HG02571 (cell line): ENCODE results near the gene DNAJA3.

Experiments used
- ATAC-seq: cut with Tn5 transposase; IDR thresholded peaks from one replicate; pipeline ENCODE4 v1.9.1; 2021; ENCODE audit warnings: mild to moderate bottlenecking, moderate library complexity; ENCODE audit not compliant: unreplicated experiment

DNAJA3 gene

GRCh38 chr16:4433228-4433627, 7.6 kb downstream of the DNAJA3 start:
- no peak for ATAC-seq

GRCh38 chr16:4433914-4434787, 8.5 kb downstream of the DNAJA3 start:
- no peak for ATAC-seq

- no peak for ATAC-seq
Measured at GRCh38 chr16:4435337-4436067, 9.8 kb downstream of the DNAJA3 start.

- no peak for ATAC-seq
Measured at GRCh38 chr16:4437366-4437765, 11.7 kb downstream of the DNAJA3 start.

GRCh38 chr16:4442371-4442770, 16.7 kb downstream of the DNAJA3 start:
- no peak for ATAC-seq

- ATAC-seq, result no peak
Measured at GRCh38 chr16:4443271-4443670, 17.6 kb downstream of the DNAJA3 start.

GRCh38 chr16:4443986-4444385, 18.3 kb downstream of the DNAJA3 start:
- ATAC-seq, result no peak

GRCh38 chr16:4450430-4450829, 24.8 kb downstream of the DNAJA3 start:
- ATAC-seq, result no peak

GRCh38 chr16:4450931-4451519, 25.4 kb downstream of the DNAJA3 start:
- no peak for ATAC-seq

GRCh38 chr16:4452674-4453073, 27.0 kb downstream of the DNAJA3 start:
- ATAC-seq, result no peak

- ATAC-seq, result no peak
Measured at GRCh38 chr16:4454623-4455022, 29.0 kb downstream of the DNAJA3 start.

- ATAC-seq, result no peak
Measured at GRCh38 chr16:4455081-4455480, 29.4 kb downstream of the DNAJA3 start.

- no peak for ATAC-seq
Measured at GRCh38 chr16:4455951-4456350, 30.3 kb downstream of the DNAJA3 start.

- no peak for ATAC-seq
Measured at GRCh38 chr16:4460936-4461249, 35.2 kb downstream of the DNAJA3 start.

- ATAC-seq, result no peak
Measured at GRCh38 chr16:4461250-4462085, 35.8 kb downstream of the DNAJA3 start.

- no peak for ATAC-seq
Measured at GRCh38 chr16:4463522-4464163, 38.0 kb downstream of the DNAJA3 start.

- ATAC-seq, result no peak
Measured at GRCh38 chr16:4465977-4466779, 40.5 kb downstream of the DNAJA3 start.

GRCh38 chr16:4467916-4468315, 42.2 kb downstream of the DNAJA3 start:
- ATAC-seq, result no peak

- no peak for ATAC-seq
Measured at GRCh38 chr16:4468972-4469371, 43.3 kb downstream of the DNAJA3 start.

- ATAC-seq, result no peak
Measured at GRCh38 chr16:4471869-4472268, 46.2 kb downstream of the DNAJA3 start.
